Coronary artery (tissue), 2 donors: ENCODE results near the gene FAM219A.
"Not testable (repeated sequence)": the region's sequence is repeated elsewhere in the genome, so short reads cannot be mapped to it uniquely, and the experiment has no call there.

Experiments
- DNase-seq: peaks from one replicate; pipeline ENCODE4 v3.0.0-alpha.2; 2017; ENCODE audit warnings: low spot score
- H3K27ac ChIP-seq, 2 donors: fragments of 200-600 bp; sonication (generic); one replicate each; pipeline ENCODE4 v1.5.1; 2016 to 2019
- H3K4me3 ChIP-seq: fragments of 200-600 bp; sonication (generic); 2 replicates; pipeline ENCODE4 v1.5.1; 2016; ENCODE audit warnings: mild to moderate bottlenecking, moderate library complexity
- TF ChIP-seq, protein P1 (sequence below): fragments of 200-600 bp; sonication (generic); IDR thresholded peaks from one replicate; pipeline ENCODE4 v1.5.1; 2019; ENCODE audit warnings: antibody characterized with exemption

The FAM219A gene

DNA sequence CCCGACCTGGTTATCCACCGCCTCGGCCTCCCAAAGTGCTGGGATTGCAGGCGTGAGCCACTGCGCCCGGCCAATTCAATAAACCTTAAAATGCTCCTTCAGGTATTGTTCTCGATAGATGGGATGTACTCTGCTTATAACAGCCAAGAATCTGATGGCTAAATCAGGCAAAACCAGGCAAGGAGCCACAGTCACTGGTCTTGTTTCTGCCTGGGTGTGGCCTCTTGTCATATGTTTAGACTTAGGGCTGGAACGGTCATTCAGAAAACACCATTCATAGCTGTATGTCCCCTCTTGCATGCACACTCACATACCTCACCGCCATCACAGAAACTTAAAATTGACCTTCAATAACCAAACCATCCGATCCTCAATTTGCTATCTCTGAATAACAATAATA lies 7.7 kb downstream of the FAM219A start:
- Histone ChIP-seq H3K27ac (no peak overlapping the region), H3K4me3 (no peak overlapping the region)
- TF ChIP-seq, protein P1, sequence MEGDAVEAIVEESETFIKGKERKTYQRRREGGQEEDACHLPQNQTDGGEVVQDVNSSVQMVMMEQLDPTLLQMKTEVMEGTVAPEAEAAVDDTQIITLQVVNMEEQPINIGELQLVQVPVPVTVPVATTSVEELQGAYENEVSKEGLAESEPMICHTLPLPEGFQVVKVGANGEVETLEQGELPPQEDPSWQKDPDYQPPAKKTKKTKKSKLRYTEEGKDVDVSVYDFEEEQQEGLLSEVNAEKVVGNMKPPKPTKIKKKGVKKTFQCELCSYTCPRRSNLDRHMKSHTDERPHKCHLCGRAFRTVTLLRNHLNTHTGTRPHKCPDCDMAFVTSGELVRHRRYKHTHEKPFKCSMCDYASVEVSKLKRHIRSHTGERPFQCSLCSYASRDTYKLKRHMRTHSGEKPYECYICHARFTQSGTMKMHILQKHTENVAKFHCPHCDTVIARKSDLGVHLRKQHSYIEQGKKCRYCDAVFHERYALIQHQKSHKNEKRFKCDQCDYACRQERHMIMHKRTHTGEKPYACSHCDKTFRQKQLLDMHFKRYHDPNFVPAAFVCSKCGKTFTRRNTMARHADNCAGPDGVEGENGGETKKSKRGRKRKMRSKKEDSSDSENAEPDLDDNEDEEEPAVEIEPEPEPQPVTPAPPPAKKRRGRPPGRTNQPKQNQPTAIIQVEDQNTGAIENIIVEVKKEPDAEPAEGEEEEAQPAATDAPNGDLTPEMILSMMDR = no peak
- no peak for DNase-seq

DNA sequence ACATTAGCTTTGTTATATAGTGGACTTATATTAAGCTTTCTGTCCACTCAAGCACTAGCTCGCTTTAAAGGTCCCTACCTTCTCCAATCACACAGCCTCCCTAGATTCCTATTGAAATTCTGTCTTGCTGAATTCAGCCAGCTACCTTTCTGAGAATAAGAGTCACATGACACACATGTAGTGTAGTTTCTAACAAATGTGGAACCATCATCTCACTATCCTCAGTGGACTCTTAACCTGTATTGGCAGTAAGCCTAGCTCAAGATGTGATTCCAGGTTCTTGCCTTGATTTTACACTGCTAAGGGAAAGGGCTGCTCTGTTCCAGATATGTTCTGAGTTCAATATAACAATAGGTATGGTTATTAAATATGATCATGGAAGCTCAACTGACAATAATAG lies 11.4 kb downstream of the FAM219A start:
- Histone ChIP-seq H3K27ac (no peak overlapping the region), H3K4me3 (no peak overlapping the region)
- TF ChIP-seq, protein P1 = no peak
- DNase-seq = no peak

DNA sequence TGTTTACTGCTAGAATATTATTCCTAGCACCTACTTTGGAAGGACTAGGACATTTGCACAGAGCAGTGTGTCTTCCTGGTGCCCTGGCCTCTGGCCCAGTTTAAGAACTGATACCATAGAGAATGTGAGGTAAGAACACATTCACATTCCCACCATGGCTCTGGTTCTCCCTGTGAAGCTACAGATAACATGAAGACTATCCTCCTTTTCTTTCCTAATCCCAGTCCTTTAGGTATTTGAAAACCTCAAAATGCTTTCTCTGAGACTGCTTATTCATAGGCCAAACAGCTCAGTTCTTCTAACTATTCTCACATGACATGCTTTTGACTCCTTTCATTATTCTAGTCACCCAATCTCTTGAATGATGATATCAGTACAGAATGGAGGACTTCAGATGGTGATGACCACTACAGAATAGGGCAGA lies 11.9 kb downstream of the FAM219A start:
- no peak overlapping the region for H3K4me3 ChIP-seq
- TF ChIP-seq, protein P1 = no peak
- DNase-seq = no peak
- no peak overlapping the region for H3K27ac ChIP-seq

DNA sequence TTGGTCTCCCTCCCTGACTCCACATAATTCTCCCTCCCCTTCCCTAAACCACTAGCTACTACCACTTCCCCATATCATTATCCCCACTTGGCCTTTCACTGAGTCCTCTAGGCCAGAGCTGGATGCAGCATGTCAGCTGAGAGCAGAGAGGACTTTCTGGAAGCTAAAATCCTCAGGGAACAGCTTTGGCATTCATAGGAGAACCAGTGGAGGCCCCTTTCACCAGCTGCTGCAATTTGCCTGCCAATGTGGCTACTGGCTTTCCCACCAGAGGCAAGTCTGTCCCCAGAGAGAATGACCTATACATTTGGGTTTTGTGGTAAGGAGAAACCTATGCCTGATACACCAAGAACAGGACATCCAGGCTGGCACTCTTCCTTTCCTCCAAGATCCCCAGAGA lies 14.4 kb downstream of the FAM219A start:
- Histone ChIP-seq H3K4me3 (no peak overlapping the region), H3K27ac (no peak overlapping the region)
- DNase-seq = no peak
- TF ChIP-seq, protein P1 = no peak

DNA sequence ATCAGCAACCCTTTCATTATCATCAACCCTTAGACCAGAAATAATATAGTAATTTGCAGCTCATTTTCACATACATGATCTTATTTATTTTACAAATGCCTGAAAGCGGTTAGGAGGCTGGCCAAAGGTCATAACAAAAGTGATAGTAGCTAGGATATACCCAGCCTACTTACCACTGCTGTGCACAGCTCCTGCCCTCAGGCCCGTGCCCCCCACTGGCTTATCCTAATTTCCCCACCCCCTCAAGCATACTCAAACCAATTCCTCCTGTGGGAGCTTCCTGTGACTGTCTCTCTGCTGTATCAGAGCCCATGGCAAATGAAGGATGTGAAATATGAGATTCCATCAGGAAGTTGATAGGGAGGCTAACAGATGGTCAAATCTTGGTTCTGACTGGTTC lies 14.8 kb downstream of the FAM219A start:
- TF ChIP-seq, protein P1 = no peak
- DNase-seq = no peak
- Histone ChIP-seq H3K4me3 (no peak overlapping the region), H3K27ac (no peak overlapping the region)

DNA sequence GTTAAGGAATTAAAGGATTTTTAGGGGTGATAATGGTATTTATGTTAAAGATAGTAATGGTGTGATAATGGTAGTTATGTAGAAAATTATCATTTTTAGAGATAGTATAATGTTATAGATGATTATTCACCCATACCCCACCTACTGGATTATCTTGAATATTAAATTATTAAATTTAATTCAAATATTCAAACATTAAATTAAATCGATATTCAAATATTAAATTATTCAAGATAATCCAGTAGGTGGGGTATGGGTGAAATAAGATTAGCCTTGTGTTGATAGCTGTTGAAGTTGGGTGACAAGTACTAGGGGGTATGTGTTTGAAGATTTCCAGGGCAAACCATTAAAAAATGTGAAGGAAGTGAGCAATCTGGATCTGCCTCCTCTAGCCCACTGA lies 15.6 kb downstream of the FAM219A start:
- H3K4me3 ChIP-seq = no peak overlapping the region
- H3K27ac ChIP-seq = no peak overlapping the region
- TF ChIP-seq, protein P1 = no peak
- DNase-seq = no peak

DNA sequence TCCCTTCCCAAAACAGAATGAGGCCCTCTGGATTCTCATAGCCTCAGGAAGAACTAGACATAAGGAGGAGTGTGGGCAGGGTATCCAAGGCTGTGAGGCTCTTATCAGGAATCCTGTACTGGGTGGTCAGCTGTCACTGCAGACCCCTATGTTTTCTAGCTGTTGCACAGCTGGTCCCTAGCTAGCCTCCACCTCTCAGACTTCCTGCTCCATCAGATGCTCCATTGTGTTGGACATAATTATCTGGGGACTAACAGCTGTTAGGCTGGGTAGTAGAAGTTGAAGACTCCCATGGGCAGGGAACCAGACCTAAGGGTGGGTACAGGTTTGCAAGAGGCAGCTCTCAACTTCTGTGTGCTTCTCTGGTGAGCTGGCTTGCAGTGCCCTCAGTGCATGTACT lies 18.4 kb downstream of the FAM219A start:
- no peak for DNase-seq
- H3K4me3 ChIP-seq = no peak overlapping the region
- no peak overlapping the region for H3K27ac ChIP-seq
- TF ChIP-seq, protein P1 = no peak

DNA sequence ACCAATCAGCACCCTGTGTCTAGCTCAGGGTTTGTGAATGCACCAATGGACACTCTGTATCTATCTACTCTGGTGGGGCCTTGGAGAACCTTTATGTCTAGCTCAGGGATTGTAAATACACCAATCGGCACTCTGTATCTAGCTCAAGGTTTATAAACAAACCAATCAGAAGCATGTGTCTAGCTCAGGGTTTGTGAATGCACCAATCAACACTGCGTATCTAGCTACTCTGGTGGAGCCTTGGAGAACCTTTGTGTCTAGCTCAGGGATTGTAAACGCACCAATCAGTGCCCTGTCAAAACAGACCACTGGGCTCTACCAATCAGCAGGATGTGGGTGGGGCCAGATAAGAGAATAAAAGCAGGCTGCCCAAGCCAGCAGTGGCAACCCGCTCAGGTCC lies 19.9 kb downstream of the FAM219A start:
- not testable (repeated sequence) for H3K4me3 ChIP-seq, DNase-seq, H3K27ac ChIP-seq

DNA sequence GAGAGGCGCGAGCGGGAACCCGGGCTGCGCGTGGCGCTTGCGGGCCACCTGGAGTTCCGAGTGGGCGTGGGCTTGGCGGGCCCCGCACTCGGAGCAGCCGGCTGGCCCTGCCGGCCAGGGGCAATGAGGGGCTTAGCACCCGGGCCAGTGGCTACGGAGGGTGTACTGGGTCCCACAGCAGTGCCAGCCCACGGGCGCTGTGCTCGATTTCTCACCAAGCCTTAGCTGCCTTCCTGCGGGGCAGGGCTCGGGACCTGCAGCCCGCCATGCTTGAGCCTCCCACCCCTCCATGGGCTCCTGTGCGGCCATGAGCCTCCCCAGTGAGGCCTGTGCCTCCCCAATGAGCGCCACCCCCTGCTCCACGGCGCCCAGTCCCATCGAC lies 20.5 kb downstream of the FAM219A start:
- not testable (repeated sequence) for H3K4me3 ChIP-seq, H3K27ac ChIP-seq, DNase-seq
